Measurements from ENCODE around the gene SLC1A4.

Gene SLC1A4

DNA sequence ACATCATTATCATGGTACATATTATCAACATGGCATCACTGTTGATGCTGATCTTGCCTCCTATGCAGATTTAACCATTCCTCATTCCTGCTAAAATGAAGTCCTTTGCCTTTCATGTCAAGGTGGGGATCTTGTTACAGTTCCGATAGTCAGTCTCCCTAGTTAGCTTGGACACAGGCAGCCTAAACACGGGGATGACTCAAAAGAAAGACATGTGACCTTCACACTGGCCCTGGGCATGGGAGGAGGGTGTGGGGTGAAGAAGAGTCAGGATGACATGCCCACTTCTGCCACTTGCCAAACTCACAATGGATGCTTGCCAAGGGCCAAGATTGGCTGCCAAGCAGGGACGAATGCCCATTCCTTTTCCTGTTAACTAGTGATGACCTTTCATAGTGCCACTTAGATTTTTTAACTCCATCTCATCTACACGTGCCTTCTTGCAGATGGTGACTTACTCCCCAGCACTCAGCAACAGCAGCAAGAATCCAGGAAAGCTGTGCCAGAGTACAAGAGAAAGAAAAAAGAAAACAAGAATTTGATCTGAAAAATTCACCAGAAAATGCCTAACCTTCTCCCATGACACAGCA lies 13.9 kb upstream of the SLC1A4 start:
- no peak for TF ChIP-seq POLR2A (IDR thresholded peaks at IDR 0.05; ENCODE audit: low read depth, low read length)
- no peak for TF ChIP-seq TAF1 (IDR thresholded peaks at IDR 0.05; ENCODE audit: low read depth, low read length)
- no peak for TF ChIP-seq POU2F2 (IDR thresholded peaks at IDR 0.05; ENCODE audit: low read depth, low read length)
- no peak for TF ChIP-seq SPI1 (IDR thresholded peaks at IDR 0.05; ENCODE audit: low read depth, low read length)
- no peak for TF ChIP-seq POLR2AphosphoS5 (IDR thresholded peaks at IDR 0.05; ENCODE audit: low read depth, low read length)
- no peak for TF ChIP-seq PAX5 (IDR thresholded peaks at IDR 0.05; ENCODE audit: insufficient read depth, low read length, severe bottlenecking)
- DNase-seq (ENCODE audit: insufficient read length, low spot score), result no peak
- no peak for FAIRE-seq

DNA sequence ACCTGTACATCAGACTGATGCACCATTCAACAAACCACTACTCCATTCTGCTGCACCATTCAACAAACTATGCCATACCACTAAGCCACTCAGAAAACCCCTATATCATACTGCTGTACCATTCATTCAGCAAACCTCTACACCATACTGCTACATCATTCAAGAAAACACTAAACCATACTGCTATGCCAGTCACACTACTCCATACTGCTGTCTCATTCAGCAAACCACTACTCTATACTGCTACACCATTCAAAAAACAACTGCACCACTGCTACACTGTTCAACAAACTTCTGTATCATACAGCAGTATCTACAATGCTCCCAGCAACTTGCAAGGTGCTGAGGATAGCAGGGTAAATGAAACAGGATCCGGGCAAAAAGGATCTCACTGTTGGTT lies 12.9 kb upstream of the SLC1A4 start:
- DNase-seq (ENCODE audit: insufficient read length, low spot score), result no peak
- no peak for TF ChIP-seq TAF1 (IDR thresholded peaks at IDR 0.05; ENCODE audit: low read depth, low read length)
- no peak for TF ChIP-seq POLR2AphosphoS5 (IDR thresholded peaks at IDR 0.05; ENCODE audit: low read depth, low read length)
- TF ChIP-seq POLR2A (IDR thresholded peaks at IDR 0.05; ENCODE audit: low read depth, low read length), result no peak
- no peak for TF ChIP-seq POU2F2 (IDR thresholded peaks at IDR 0.05; ENCODE audit: low read depth, low read length)
- no peak for TF ChIP-seq SPI1 (IDR thresholded peaks at IDR 0.05; ENCODE audit: low read depth, low read length)
- no peak for TF ChIP-seq PAX5 (IDR thresholded peaks at IDR 0.05; ENCODE audit: insufficient read depth, low read length, severe bottlenecking)
- no peak for FAIRE-seq

DNA sequence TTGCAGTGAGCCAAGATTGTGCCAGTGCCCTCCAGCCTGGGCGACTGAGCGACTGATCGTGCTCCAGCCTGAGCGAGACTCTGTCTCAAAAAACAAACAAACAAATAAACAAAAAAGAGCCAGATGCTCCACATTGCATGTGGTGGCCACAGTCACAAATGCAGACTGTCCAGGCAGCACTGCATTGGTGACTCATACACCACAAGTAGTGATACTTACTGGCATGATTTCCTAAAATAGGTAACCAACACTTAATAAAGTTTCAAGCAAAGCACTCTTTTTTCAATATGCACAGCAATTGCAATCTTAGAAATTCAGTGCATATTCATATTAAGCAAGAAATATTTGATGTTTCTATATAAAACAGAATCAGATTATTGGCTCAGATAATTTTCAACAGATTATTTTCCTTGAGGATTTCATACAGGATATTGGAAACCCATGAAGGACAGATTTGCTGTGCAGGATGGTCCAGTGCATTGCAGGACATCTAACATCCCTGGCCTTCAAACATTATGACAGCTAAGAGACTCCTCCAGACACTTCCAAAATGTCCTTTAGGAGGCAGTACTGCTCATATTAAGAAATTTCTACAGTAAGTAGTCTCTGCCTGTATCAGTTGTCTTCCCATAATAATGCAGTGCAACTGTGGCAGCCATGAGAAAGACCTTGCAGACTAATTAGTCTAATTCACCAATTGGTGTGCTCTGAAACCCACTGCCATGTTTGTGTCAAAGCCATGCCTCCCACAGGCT lies 10.5 kb upstream of the SLC1A4 start:
- TF ChIP-seq POU2F2 (IDR thresholded peaks at IDR 0.05; ENCODE audit: low read depth, low read length), result no peak
- TF ChIP-seq POLR2AphosphoS5 (IDR thresholded peaks at IDR 0.05; ENCODE audit: low read depth, low read length), result no peak
- TF ChIP-seq SPI1 (IDR thresholded peaks at IDR 0.05; ENCODE audit: low read depth, low read length), result no peak
- no peak for TF ChIP-seq TAF1 (IDR thresholded peaks at IDR 0.05; ENCODE audit: low read depth, low read length)
- TF ChIP-seq POLR2A (IDR thresholded peaks at IDR 0.05; ENCODE audit: low read depth, low read length), result no peak
- no peak for TF ChIP-seq PAX5 (IDR thresholded peaks at IDR 0.05; ENCODE audit: insufficient read depth, low read length, severe bottlenecking)
- no peak for DNase-seq (ENCODE audit: insufficient read length, low spot score)
- peak; percentile 50 for FAIRE-seq

DNA sequence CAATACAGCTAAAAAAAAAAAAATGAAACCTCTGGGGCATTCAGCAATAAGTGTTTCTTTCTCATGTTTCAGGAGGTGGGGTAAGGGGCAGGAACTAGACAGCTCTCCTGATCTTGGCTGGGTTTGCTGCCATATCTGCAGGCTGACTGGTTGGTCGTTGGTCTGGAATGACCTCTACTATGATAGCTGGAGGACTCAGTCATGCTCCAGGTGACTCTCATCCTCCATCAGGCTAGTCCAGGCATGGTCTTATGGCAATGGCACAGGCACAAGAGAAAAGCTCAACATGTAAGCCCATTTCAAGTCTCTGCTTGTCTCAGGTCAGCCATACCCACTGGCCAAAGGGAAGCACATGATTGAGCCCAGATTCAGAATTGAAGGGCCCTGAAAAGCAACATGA lies 9.5 kb upstream of the SLC1A4 start:
- FAIRE-seq (no peak), DNase-seq (ENCODE audit: insufficient read length, low spot score) (no peak)
- TF ChIP-seq POLR2AphosphoS5 (IDR thresholded peaks at IDR 0.05; ENCODE audit: low read depth, low read length) (no peak), PAX5 (IDR thresholded peaks at IDR 0.05; ENCODE audit: insufficient read depth, low read length, severe bottlenecking) (no peak), SPI1 (IDR thresholded peaks at IDR 0.05; ENCODE audit: low read depth, low read length) (no peak), POU2F2 (IDR thresholded peaks at IDR 0.05; ENCODE audit: low read depth, low read length) (no peak), TAF1 (IDR thresholded peaks at IDR 0.05; ENCODE audit: low read depth, low read length) (no peak), POLR2A (IDR thresholded peaks at IDR 0.05; ENCODE audit: low read depth, low read length) (no peak)

GRCh38 chr2:64980183-64980582 lies 9.0 kb upstream of the SLC1A4 start:
- TF ChIP-seq POLR2A (IDR thresholded peaks at IDR 0.05; ENCODE audit: low read depth, low read length) (no peak), POU2F2 (IDR thresholded peaks at IDR 0.05; ENCODE audit: low read depth, low read length) (no peak), TAF1 (IDR thresholded peaks at IDR 0.05; ENCODE audit: low read depth, low read length) (no peak), SPI1 (IDR thresholded peaks at IDR 0.05; ENCODE audit: low read depth, low read length) (0 out of 2 replicates have a peak, but pooled peaks have one; percentile 9), POLR2AphosphoS5 (IDR thresholded peaks at IDR 0.05; ENCODE audit: low read depth, low read length) (no peak)
- FAIRE-seq (no peak), DNase-seq (ENCODE audit: insufficient read length, low spot score) (no peak)

GRCh38 chr2:64982311-64982857 lies 6.8 kb upstream of the SLC1A4 start:
- TF ChIP-seq PAX5 (IDR thresholded peaks at IDR 0.05; ENCODE audit: insufficient read depth, low read length, severe bottlenecking) (no peak), POLR2A (IDR thresholded peaks at IDR 0.05; ENCODE audit: low read depth, low read length) (no peak), SPI1 (IDR thresholded peaks at IDR 0.05; ENCODE audit: low read depth, low read length) (no peak), POLR2AphosphoS5 (IDR thresholded peaks at IDR 0.05; ENCODE audit: low read depth, low read length) (no peak), POU2F2 (IDR thresholded peaks at IDR 0.05; ENCODE audit: low read depth, low read length) (no peak), TAF1 (IDR thresholded peaks at IDR 0.05; ENCODE audit: low read depth, low read length) (no peak)
- DNase-seq (ENCODE audit: insufficient read length, low spot score), result no peak
- peak; percentile 48 for FAIRE-seq

DNA sequence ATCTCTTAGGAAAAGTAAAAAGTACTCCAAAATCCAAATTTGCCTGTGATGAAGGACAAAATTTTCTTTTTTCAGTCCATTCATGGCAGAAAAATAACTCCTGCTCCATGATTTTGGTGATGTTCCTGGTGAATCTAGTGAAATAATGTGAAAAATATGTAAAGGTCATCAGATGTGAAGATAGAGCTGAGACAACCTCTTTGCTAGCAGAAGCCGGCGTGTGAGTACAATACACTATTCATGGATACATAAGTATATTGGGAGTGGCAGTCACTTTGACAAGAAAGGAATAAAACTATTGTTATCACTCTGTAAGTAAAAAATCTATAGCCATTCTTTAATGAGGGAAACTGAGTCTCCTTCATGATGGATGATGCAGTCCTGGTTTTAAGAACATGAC lies 6.3 kb upstream of the SLC1A4 start:
- no peak for DNase-seq (ENCODE audit: insufficient read length, low spot score)
- FAIRE-seq, result no peak

GRCh38 chr2:64985447-64985846 lies 3.8 kb upstream of the SLC1A4 start:
- DNase-seq (ENCODE audit: insufficient read length, low spot score), result no peak
- TF ChIP-seq SPI1 (IDR thresholded peaks at IDR 0.05; ENCODE audit: low read depth, low read length), result no peak
- no peak for TF ChIP-seq POLR2AphosphoS5 (IDR thresholded peaks at IDR 0.05; ENCODE audit: low read depth, low read length)
- no peak for TF ChIP-seq PAX5 (IDR thresholded peaks at IDR 0.05; ENCODE audit: insufficient read depth, low read length, severe bottlenecking)
- TF ChIP-seq POU2F2 (IDR thresholded peaks at IDR 0.05; ENCODE audit: low read depth, low read length), result no peak
- TF ChIP-seq POLR2A (IDR thresholded peaks at IDR 0.05; ENCODE audit: low read depth, low read length), result no peak
- no peak for TF ChIP-seq TAF1 (IDR thresholded peaks at IDR 0.05; ENCODE audit: low read depth, low read length)
- FAIRE-seq, result no peak

More for the DNA sequence above, 6.3 kb upstream of the SLC1A4 start:
- TF ChIP-seq POLR2A (IDR thresholded peaks at IDR 0.05; ENCODE audit: low read depth, low read length) (no peak), PAX5 (IDR thresholded peaks at IDR 0.05; ENCODE audit: insufficient read depth, low read length, severe bottlenecking) (no peak), TAF1 (IDR thresholded peaks at IDR 0.05; ENCODE audit: low read depth, low read length) (no peak), POU2F2 (IDR thresholded peaks at IDR 0.05; ENCODE audit: low read depth, low read length) (no peak), SPI1 (IDR thresholded peaks at IDR 0.05; ENCODE audit: low read depth, low read length) (no peak), POLR2AphosphoS5 (IDR thresholded peaks at IDR 0.05; ENCODE audit: low read depth, low read length) (no peak)
